HL-60 (cell line): Measurements from ENCODE around the gene CD48.

Experiments used
- DNase-seq, 2 experiments: peaks; one replicate each; pipeline ENCODE4 v3.0.0-alpha.2; 2010 to 2020; ENCODE audit warnings: low read depth in 1 of 2, low spot score in 1 of 2
- H3K27ac ChIP-seq: fragments of 250-450 bp; sonication (Bioruptor Pico); replicated peaks from 2 replicates; pipeline ENCODE4 v1.5.1; 2020; ENCODE audit warnings: mild to moderate bottlenecking, moderate library complexity
- H3K27me3 ChIP-seq: fragments of 250-450 bp; sonication (Bioruptor Pico); 2 replicates; pipeline ENCODE4 v1.5.1; 2021; ENCODE audit warnings: mild to moderate bottlenecking, moderate library complexity; ENCODE audit not compliant: insufficient read depth, poor library complexity, severe bottlenecking
- H3K4me3 ChIP-seq: replicated peaks from 2 replicates; pipeline ENCODE4 v1.5.1; 2011; ENCODE audit warnings: mild to moderate bottlenecking, control low read depth, low read length; ENCODE audit not compliant: insufficient read depth
- CTCF ChIP-seq: IDR thresholded peaks from one replicate; pipeline ENCODE4 v1.5.1; 2011; ENCODE audit warnings: low read length, control low read depth, inconsistent platforms; ENCODE audit not compliant: insufficient read depth
- GABPA ChIP-seq: IDR thresholded peaks from 2 replicates; pipeline ENCODE4 v1.6.1; 2012; ENCODE audit warnings: low read depth
- POLR2AphosphoS5 ChIP-seq: IDR thresholded peaks from 2 replicates; pipeline ENCODE4 v1.6.1; 2012; ENCODE audit warnings: low read depth
- REST ChIP-seq: IDR thresholded peaks from 2 replicates; pipeline ENCODE4 v1.6.1; 2012; ENCODE audit warnings: low read depth; ENCODE audit not compliant: insufficient replicate concordance
- SPI1 ChIP-seq: IDR thresholded peaks from 2 replicates; pipeline ENCODE4 v1.6.1; 2012; ENCODE audit warnings: low read depth, mild to moderate bottlenecking, borderline replicate concordance

CD48 gene

GRCh38 chr1:160746836-160747500 lies 35.3 kb upstream of the CD48 start:
- TF ChIP-seq CTCF (no peak), SPI1 (no peak), POLR2AphosphoS5 (no peak), REST (no peak), GABPA (no peak)
- DNase-seq: no peak
- H3K27me3 ChIP-seq: no peaks in the 10 kb centered on the region
- H3K4me3 ChIP-seq: no peak overlapping the region
- H3K27ac ChIP-seq: no peak overlapping the region

- Histone ChIP-seq H3K27ac (no peak overlapping the region), H3K27me3 (no peaks in the 10 kb centered on the region), H3K4me3 (no peak overlapping the region)
- no peak for TF ChIP-seq POLR2AphosphoS5
- TF ChIP-seq REST: no peak
- no peak for TF ChIP-seq SPI1
- TF ChIP-seq GABPA: no peak
- no peak for TF ChIP-seq CTCF
- DNase-seq: no peak
These were observed 33.9 kb upstream of the CD48 start for GRCh38 chr1:160745551-160745950.

GRCh38 chr1:160744852-160745520 lies 33.4 kb upstream of the CD48 start:
- no peaks in the 10 kb centered on the region for H3K27me3 ChIP-seq
- H3K4me3 ChIP-seq: no peak overlapping the region
- no peak overlapping the region for H3K27ac ChIP-seq
- no peak for DNase-seq
- TF ChIP-seq CTCF (no peak), SPI1 (no peak), GABPA (no peak), POLR2AphosphoS5 (no peak), REST (no peak)
